ENCODE results near the gene KRT6B. TPM values are rescaled to one million over a fixed set of nuclear protein-coding genes. Genes with fewer than 3 reads are reported as not detected.
"Not testable (repeated sequence)": the region's sequence is repeated elsewhere in the genome, so short reads cannot be mapped to it uniquely, and the experiment has no call there.

Gene KRT6B
- total and polyA plus RNA-seq, 7 donors: 0.60 to 0.61 TPM; not detected in 5

DNA sequence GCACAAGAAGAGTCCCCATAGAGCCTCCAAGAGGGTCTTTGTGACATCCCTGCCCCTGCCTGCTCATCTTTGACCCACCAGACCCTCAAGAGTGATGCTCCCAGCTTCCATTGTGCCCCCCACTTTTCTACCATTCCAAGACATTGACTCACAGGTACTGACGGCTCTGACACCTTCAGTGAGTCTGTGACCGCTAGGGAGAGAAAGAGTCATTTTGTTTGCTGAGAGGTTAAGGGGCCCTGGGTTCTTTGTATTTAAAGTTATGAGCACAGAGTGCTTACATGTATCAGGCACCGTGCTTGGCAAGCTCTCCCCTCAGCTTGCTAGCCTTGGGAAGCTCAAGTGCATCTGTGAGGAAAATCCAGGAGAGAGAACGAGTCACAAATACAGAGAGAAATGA is 38.7 kb downstream of the KRT6B start:
- no peaks in the 10 kb centered on the region for H3K9me3 ChIP-seq
- DNase-seq: no peak
- WGBS, 2 donors: 55 to 63% methylated on average over 4 of the region's 4 CpGs
- intact Hi-C loops (cut with DNase I): no loop called here
- no peak for TF ChIP-seq POLR2A (IDR thresholded peaks at IDR 0.05)
- no peak for TF ChIP-seq POLR2AphosphoS5 (IDR thresholded peaks at IDR 0.05)
- TF ChIP-seq, protein P1, sequence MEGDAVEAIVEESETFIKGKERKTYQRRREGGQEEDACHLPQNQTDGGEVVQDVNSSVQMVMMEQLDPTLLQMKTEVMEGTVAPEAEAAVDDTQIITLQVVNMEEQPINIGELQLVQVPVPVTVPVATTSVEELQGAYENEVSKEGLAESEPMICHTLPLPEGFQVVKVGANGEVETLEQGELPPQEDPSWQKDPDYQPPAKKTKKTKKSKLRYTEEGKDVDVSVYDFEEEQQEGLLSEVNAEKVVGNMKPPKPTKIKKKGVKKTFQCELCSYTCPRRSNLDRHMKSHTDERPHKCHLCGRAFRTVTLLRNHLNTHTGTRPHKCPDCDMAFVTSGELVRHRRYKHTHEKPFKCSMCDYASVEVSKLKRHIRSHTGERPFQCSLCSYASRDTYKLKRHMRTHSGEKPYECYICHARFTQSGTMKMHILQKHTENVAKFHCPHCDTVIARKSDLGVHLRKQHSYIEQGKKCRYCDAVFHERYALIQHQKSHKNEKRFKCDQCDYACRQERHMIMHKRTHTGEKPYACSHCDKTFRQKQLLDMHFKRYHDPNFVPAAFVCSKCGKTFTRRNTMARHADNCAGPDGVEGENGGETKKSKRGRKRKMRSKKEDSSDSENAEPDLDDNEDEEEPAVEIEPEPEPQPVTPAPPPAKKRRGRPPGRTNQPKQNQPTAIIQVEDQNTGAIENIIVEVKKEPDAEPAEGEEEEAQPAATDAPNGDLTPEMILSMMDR (IDR thresholded peaks at IDR 0.05): no peak
- TF ChIP-seq EP300 (IDR thresholded peaks at IDR 0.05): no peak
- no peaks in the 10 kb centered on the region for H3K27me3 ChIP-seq
- no peaks in the 10 kb centered on the region for H3K36me3 ChIP-seq
- H3K4me1 ChIP-seq: peaks cover 0 to 46% (median 29%) of the 10 kb centered on the region in 4 donors
- no peak overlapping the region for H3K4me3 ChIP-seq
- H3K27ac ChIP-seq: no peak overlapping the region

DNA sequence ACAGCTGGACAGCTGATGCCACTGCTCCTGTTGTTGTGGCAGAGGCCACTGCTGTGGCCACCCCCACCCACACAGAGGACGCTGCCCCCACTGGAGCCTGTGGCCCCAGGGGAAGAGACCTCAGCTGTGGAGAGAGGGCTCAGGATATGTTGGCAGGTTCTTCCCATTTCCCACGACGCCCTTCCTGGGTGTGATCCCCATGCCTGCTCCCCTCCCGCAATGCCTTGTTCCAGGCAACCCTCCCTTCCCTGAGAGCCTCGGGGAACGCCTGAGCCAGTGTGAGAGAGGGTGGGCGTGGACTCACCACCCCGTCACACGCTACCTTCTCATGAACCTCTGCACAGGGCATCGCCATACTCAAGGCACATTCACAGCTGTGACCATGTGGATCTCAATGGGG is 40.1 kb downstream of the KRT6B start:
- intact Hi-C loops (cut with DNase I): no loop called here
- H3K36me3 ChIP-seq: no peaks in the 10 kb centered on the region
- peaks cover 0 to 46% (median 24%) of the 10 kb centered on the region in 4 donors for H3K4me1 ChIP-seq
- TF ChIP-seq, protein P1 (IDR thresholded peaks at IDR 0.05): no peak
- no peak for TF ChIP-seq POLR2AphosphoS5 (IDR thresholded peaks at IDR 0.05)
- no peaks in the 10 kb centered on the region for H3K27me3 ChIP-seq
- H3K9me3 ChIP-seq: no peaks in the 10 kb centered on the region
- no peak overlapping the region for H3K4me3 ChIP-seq
- WGBS, 2 donors: 82 to 87% methylated on average over 10 of the region's 10 CpGs
- DNase-seq: no peak
- H3K27ac ChIP-seq: no peak overlapping the region

DNA sequence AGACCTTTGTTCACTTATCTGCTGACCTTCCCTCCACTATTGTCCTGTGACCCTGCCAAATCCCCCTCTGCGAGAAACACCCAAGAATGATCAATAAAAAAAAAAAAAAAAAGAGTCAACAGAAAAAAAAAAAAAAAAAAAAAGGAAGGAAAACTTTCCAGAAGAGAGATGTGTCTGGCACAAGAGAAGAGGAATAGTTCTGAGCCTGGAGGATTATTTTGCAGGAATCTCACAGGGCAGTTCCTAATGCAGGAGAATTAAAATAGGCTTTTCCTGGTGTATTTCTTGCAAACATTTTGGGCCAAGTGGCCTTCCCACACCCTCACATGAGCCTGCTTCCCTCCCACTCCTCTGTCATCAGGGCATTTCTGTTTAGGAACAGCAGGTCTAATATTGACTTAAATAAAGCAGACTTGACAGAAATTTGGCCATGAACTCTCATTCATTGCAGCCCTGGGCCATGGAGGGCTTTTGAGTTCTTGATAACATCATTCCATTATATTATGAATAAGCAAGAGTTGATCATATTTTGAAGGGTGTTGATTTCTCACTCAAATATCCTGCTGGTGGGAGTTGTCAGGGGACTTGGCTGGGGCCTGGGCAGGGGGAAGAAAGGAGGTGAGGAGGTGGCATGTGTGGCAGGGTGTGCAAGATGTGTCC is 41.2 kb downstream of the KRT6B start:
- DNase-seq; H3K27me3 ChIP-seq; H3K27ac ChIP-seq; intact Hi-C loops (cut with DNase I); H3K4me3 ChIP-seq; H3K36me3 ChIP-seq; H3K9me3 ChIP-seq: not testable (repeated sequence)
- H3K4me1 ChIP-seq: peaks cover 0 to 35% (median 14%) of the 10 kb centered on the region in 4 donors
- WGBS, 2 donors: no CpG with 5 or more reads among the region's 1 CpG

DNA sequence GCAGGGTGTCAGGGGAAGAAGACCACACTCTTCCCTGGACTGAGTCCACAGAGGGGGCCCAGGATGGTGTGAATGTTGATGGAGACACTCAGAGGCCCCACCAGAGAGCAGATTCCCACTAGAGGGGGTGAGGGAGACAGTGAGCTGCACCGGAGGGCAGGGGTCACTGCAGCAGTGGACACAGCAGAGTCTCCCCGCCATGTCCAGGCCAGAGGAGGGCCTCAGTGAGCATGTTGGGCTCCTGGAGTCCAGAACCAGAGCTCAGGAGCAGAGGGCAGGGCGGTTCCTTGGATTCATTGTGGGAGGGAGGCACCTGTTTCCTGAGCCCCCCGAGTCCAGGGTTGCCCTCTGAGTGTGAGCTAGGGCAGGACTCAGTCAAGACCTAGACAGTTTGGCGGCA is 44.0 kb downstream of the KRT6B start:
- Histone ChIP-seq H3K27me3 (no peaks in the 10 kb centered on the region), H3K4me3 (no peak overlapping the region), H3K27ac (no peak overlapping the region), H3K9me3 (no peaks in the 10 kb centered on the region), H3K4me1 (peaks cover 0 to 13% (median 4%) of the 10 kb centered on the region in 4 donors), H3K36me3 (no peaks in the 10 kb centered on the region)
- 82 to 83% methylated on average over 5 of the region's 5 CpGs for WGBS, 2 donors
- intact Hi-C loops (cut with DNase I): no loop called here
- no peak for DNase-seq
- TF ChIP-seq POLR2AphosphoS5 (IDR thresholded peaks at IDR 0.05) (no peak), POLR2A (IDR thresholded peaks at IDR 0.05) (no peak), EP300 (IDR thresholded peaks at IDR 0.05) (no peak)
- TF ChIP-seq, protein P1 (IDR thresholded peaks at IDR 0.05): no peak

DNA sequence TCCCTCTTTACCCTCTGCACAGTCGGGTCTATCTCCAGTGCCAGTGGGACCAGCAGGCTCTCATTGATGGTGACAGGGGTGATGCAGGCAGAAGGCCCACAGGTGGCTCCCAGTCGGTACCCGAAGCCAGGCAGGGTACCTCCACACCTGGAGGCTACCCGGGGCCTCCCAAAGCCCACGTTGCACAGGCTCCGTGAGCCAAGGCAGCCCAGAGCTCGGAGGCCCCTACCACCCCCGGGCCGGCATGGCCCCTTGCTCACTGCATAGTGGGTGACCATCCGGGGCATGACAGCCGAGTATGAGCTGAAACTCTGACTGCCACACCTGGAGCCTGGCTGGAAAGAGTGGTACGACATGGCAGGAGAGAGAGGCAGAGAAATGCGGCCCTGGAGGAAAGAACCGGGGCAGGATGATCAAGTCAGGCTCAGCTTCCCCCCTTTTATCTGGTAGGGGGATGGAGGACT is 46.0 kb downstream of the KRT6B start, which contains the start of gene KRT82:
Gene KRT82, minus strand, starts transcription at position 414 of the 464 bp plus-strand sequence. Its CDS starts 58 bp downstream, at position 356.
- no peak within 1 kb of the TSS for H3K4me3 ChIP-seq
- no peaks in the 10 kb centered on the region for H3K9me3 ChIP-seq
- no peak within 1 kb of the TSS for H3K27ac ChIP-seq
- intact Hi-C loops (cut with DNase I): no loop called here
- TF ChIP-seq POLR2A (IDR thresholded peaks at IDR 0.05): no peak
- TF ChIP-seq, protein P1 (IDR thresholded peaks at IDR 0.05): no peak
- no peak for DNase-seq
- 92 to 93% methylated on average over 14 of the region's 14 CpGs for WGBS, 2 donors
- peaks cover 0 to 3% (median 1%) of the 10 kb centered on the region in 4 donors for H3K4me1 ChIP-seq
- H3K36me3 ChIP-seq: no peaks in the 10 kb centered on the region
- H3K27me3 ChIP-seq: no peaks in the 10 kb centered on the region

All from sigmoid colon (tissue), 7 donors.